GM19468 (cell line): ENCODE measurements around the gene CLDND2.

ENCODE experiments used
- ATAC-seq: cut with Tn5 transposase; IDR thresholded peaks from one replicate; pipeline ENCODE4 v1.9.1; 2021; ENCODE audit warnings: mild to moderate bottlenecking, moderate library complexity, moderate number of reproducible peaks; ENCODE audit not compliant: unreplicated experiment; ENCODE audit errors: extremely low read depth

Gene CLDND2

GRCh38 chr19:51337141-51337860, 31.5 kb downstream of the CLDND2 start:
- no peak for ATAC-seq

- no peak for ATAC-seq
Measured at GRCh38 chr19:51333836-51334460, 34.9 kb downstream of the CLDND2 start.

- no peak for ATAC-seq
Measured at GRCh38 chr19:51331716-51332115, 37.1 kb downstream of the CLDND2 start.

DNA sequence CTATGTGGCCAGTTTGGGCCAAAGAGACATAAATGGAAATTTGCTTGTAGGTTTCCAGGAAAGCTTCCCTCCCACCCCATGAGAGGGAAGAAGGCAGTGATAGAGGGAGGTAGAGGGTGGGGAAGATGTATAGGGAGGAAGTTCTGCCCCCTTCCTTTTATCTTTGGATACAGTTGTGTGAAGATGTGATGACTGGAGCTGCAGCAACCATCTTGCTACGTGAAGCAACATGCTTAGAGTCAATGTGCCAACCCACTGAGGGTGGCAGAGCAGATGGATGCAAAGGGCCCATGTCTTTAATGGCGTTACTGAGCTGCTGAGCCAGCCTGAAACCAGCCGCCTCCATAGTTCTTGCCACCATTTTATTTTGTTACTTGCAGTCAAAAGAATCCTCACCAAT, 37.6 kb downstream of the CLDND2 start:
- no peak for ATAC-seq

- ATAC-seq = no peak
Measured at GRCh38 chr19:51330366-51330765, 38.4 kb downstream of the CLDND2 start.

GRCh38 chr19:51329411-51329810, 39.4 kb downstream of the CLDND2 start:
- no peak for ATAC-seq

GRCh38 chr19:51327066-51328001, 41.5 kb downstream of the CLDND2 start:
- ATAC-seq = no peak

DNA sequence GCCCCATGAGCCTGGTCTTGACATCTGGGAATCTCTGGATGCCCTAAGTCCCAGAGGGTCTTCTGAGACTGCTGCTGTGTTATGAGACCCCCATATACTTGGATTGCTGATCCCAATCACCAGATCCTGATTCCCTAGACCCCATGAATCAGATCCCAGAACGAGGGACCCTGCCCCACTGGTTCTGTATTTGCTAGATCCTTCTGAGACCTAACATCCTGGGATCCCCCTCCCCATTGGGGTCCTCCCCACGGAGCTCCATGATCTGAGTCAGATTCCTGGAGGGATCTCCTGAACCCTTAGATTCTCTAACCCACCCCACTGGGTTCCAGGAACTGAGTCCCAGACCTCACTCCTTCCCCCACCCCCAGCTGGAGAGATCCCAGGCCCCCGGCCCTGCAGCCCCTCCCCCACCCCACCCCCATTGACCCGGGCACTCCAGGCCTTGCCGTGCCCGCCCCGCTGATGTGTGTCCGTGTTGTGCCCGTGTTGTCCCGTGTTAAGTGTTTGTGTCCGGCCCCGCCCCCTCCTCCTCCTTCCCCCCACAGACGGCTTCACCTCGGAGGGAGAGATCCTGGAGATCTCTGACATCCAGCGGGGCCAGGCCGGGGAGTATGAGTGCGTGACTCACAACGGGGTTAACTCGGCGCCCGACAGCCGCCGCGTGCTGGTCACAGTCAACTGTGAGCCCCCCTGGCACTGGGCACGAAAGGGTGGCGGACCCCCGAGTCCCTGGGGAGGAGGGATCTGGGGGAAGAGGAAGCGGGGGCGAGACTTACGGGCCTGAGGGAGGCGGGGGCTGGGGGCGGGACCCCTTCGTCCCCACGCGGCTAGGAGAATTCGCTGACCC, 42.4 kb downstream of the CLDND2 start:
- ATAC-seq = no peak

GRCh38 chr19:51325161-51325976, 43.4 kb downstream of the CLDND2 start:
- ATAC-seq = no peak

DNA sequence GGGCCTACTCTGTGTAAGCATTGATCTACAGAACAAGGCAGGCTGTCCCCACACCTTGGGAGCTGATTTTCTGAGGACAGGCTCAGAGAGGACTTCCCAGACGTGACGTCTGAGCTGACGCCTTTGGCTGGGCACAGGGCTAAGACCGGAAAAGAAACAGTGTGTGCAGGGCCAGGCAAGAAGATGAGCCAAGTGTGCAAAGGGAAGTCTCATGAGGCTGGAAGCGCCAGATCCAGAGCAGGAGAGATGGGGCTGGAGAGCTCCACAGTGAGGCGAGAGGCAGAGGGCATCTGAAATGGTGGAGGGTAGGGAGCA, 44.7 kb downstream of the CLDND2 start:
- no peak for ATAC-seq

GRCh38 chr19:51323481-51324166, 45.2 kb downstream of the CLDND2 start:
- no peak for ATAC-seq

GRCh38 chr19:51321799-51322198, 47.0 kb downstream of the CLDND2 start:
- ATAC-seq = no peak

DNA sequence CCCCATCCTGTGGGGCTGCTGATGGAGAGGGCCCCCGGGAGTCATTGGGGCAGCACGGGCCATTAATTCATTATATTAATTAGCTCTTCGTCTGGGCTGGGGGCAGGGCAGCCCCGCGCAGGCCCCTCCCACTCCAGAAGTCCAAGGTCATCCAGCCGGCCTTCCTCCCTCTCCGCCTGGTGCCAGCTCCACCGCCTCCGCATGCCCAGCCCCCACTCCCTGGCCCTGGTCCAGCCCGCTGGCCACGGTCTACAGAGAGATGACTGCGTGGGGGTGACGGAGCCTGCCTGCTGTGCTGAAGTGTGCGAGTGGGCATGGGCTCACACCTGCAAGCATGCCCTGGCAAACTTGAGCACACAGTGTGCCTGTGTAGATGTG, 48.5 kb downstream of the CLDND2 start:
- ATAC-seq = no peak

- no peak for ATAC-seq
Measured at GRCh38 chr19:51319649-51320279, 49.0 kb downstream of the CLDND2 start.

- ATAC-seq = no peak
Measured at GRCh38 chr19:51318687-51319648, 49.8 kb downstream of the CLDND2 start.

GRCh38 chr19:51317968-51318367, 50.8 kb downstream of the CLDND2 start:
- ATAC-seq = no peak

- no peak for ATAC-seq
Measured at GRCh38 chr19:51317376-51317775, 51.4 kb downstream of the CLDND2 start.
